ENCODE measurements around the gene FGFR3. TPM values are rescaled to one million over a fixed set of nuclear protein-coding genes. Genes with fewer than 3 reads are reported as not detected.

The FGFR3 gene
- total and polyA plus RNA-seq, 2 of the 4 experiments (the other 2 are of a cell fraction) = 0.18 to 0.67 TPM

DNA sequence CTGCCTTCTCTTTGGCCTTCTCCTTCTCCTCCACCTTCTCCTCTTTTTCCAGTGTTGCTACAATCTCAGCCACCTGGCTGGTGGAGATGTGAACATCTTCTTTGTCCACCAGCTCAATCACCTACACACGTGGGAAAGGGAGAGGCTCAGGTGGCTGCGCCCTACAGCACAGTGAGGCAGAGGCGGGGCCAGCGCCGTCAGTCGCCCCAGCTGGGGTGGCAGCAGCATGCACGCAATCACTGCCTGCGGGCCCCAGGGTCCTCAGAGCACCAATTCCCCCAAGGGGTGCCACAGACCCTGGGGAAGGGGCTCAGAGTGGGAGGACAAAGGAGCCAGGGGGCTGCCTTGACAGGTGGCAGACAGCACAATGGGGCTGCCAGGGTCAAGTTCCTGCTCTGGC, 21.4 kb downstream of the FGFR3 start:
- POLR2A ChIA-PET (ENCODE audit: unreplicated experiment) = no interaction called here
- H3K27me3 ChIP-seq (ENCODE audit: control insufficient read depth, insufficient read depth, low read length) = no peaks in the 10 kb centered on the region
- H3K4me3 ChIP-seq (ENCODE audit: insufficient read depth, low read depth, low read length) = no peak overlapping the region
- H3K4me1 ChIP-seq (ENCODE audit: control insufficient read depth, insufficient read depth, low read length) = no peaks in the 10 kb centered on the region; the same call in 1 of the 2 replicates
- H3K4me2 ChIP-seq (ENCODE audit: low read depth, low read length) = no peak overlapping the region
- no peak overlapping the region for H3K23ac ChIP-seq (ENCODE audit: low read depth, low read length)
- no peak overlapping the region for H4K8ac ChIP-seq (ENCODE audit: low read depth in 2 of 2, low read length in 2 of 2)
- H3K27ac ChIP-seq (ENCODE audit: insufficient read depth, low read length) = no peak overlapping the region
- H3K14ac ChIP-seq (replicated peaks; ENCODE audit: low read depth, low read length) = no peak overlapping the region
- H3K9me1 ChIP-seq (ENCODE audit: insufficient read depth, low read length) = no peaks in the 10 kb centered on the region
- WGBS, 2 experiments (ENCODE audit: extremely low coverage in 2 of 2, insufficient read length in 1 of 2) = no CpG with 5 or more reads among the region's 8 CpGs
- intact Hi-C loops (cut with micrococcal nuclease) (loop anchor here (5.0 kb wide), 1 partner anchor 98 kb away; no protein-coding TSS in a partner anchor), in situ Hi-C loops (cut with MboI; ENCODE audit: low sequenced_read_pairs) (loop anchor here (5.0 kb wide), 1 partner anchor 72 kb away; no protein-coding TSS in a partner anchor), dilution Hi-C loops (cut with HindIII; ENCODE audit: low sequenced_read_pairs, unreplicated experiment) (no loop called here)
- no peak overlapping the region for H4K91ac ChIP-seq (ENCODE audit: insufficient read depth, low read depth, low read length)
- H2AK5ac ChIP-seq (ENCODE audit: low read depth, low read length) = no peak overlapping the region
- H3K18ac ChIP-seq (ENCODE audit: low read depth, low read length) = no peak overlapping the region
- ATAC-seq (ENCODE audit: low read depth) (no peak), DNase-seq (no peak)
- H3K36me3 ChIP-seq (ENCODE audit: control insufficient read depth, insufficient read depth, low read length) = peaks cover 43% of the 10 kb centered on the region
- H3K56ac ChIP-seq (ENCODE audit: extremely low read depth, insufficient read depth, low read length) = no peak overlapping the region
- TF ChIP-seq BHLHE40 (IDR thresholded peaks at IDR 0.05; ENCODE audit: low read depth, low read length) = no peak
- no peak for TF ChIP-seq RAD21 (IDR thresholded peaks at IDR 0.05; ENCODE audit: low read length)
- TF ChIP-seq RFX5 (IDR thresholded peaks at IDR 0.05; ENCODE audit: low read depth, low read length) = no peak
- no peak for TF ChIP-seq MAFK (IDR thresholded peaks at IDR 0.05; ENCODE audit: low read depth, low read length)
- H3K79me1 ChIP-seq (ENCODE audit: low read depth in 1 of 2, low read length in 2 of 2) = no peaks in the 10 kb centered on the region
- no peak overlapping the region for H2BK5ac ChIP-seq (ENCODE audit: low read depth, low read length, poor library complexity, severe bottlenecking)
- BruUV-seq (replicated peaks) = no TSS peak
- peaks cover 16% of the 10 kb centered on the region for H4K20me1 ChIP-seq (ENCODE audit: insufficient read depth, low read length)
- H4K5ac ChIP-seq (ENCODE audit: low read depth, low read length) = no peak overlapping the region
- H3K4ac ChIP-seq (ENCODE audit: low read depth, low read length) = no peak overlapping the region
- H2BK120ac ChIP-seq (ENCODE audit: low read depth, low read length) = no peak overlapping the region
- H2BK15ac ChIP-seq (ENCODE audit: low read depth, low read length) = no peak overlapping the region
- no peak overlapping the region for H2BK20ac ChIP-seq (ENCODE audit: low read depth, low read length)
- no peak overlapping the region for H2AFZ ChIP-seq (replicated peaks; ENCODE audit: low read length, poor library complexity)
- H2AK9ac ChIP-seq (replicated peaks; ENCODE audit: low read depth, low read length, poor library complexity) = no peak overlapping the region
- no peak overlapping the region for H3K9ac ChIP-seq (ENCODE audit: low read depth, low read length)
- H3K9me3 ChIP-seq (ENCODE audit: control insufficient read depth, insufficient read depth, low read length) = no peaks in the 10 kb centered on the region
- CTCF ChIA-PET = no interaction called here
